Stimulated activated CD8-positive, alpha-beta memory T cell treated with anti-CD3 and anti-CD28 coated beads, Interleukin-12 subunit alpha, Interleukin-12 subunit beta, amount 100 ng/mL, for 24 hours (primary cell): ENCODE measurements around the gene LITAF.

ENCODE experiments used
- DNase-seq: peaks from one replicate; pipeline ENCODE4 v3.0.0-alpha.2; 2020; ENCODE audit errors: extremely low read depth

LITAF gene

GRCh38 chr16:11551842-11552241, 34.9 kb downstream of the LITAF start:
- DNase-seq: no peak

GRCh38 chr16:11550791-11551498, 35.8 kb downstream of the LITAF start:
- no peak for DNase-seq

GRCh38 chr16:11547118-11547916, 39.4 kb downstream of the LITAF start:
- DNase-seq: no peak

- DNase-seq: no peak
Observed at GRCh38 chr16:11546608-11547061, 40.1 kb downstream of the LITAF start.

- no peak for DNase-seq
Observed at GRCh38 chr16:11543661-11544393, 42.9 kb downstream of the LITAF start.

- no peak for DNase-seq
Observed at GRCh38 chr16:11542069-11542744, 44.5 kb downstream of the LITAF start.

- DNase-seq: no peak
Observed at GRCh38 chr16:11539641-11540050, 47.1 kb downstream of the LITAF start.

- no peak for DNase-seq
Observed at GRCh38 chr16:11538880-11539279, 47.8 kb downstream of the LITAF start.

- no peak for DNase-seq
Observed at GRCh38 chr16:11536104-11536866, 50.4 kb downstream of the LITAF start.

- DNase-seq: no peak
Observed at GRCh38 chr16:11535494-11535893, 51.2 kb downstream of the LITAF start.

- DNase-seq: no peak
Observed at GRCh38 chr16:11534262-11534661, 52.5 kb downstream of the LITAF start.

GRCh38 chr16:11533588-11533987, 53.1 kb downstream of the LITAF start:
- no peak for DNase-seq

GRCh38 chr16:11530171-11530940, 56.4 kb downstream of the LITAF start:
- no peak for DNase-seq

GRCh38 chr16:11529285-11529684, 57.4 kb downstream of the LITAF start:
- no peak for DNase-seq

- no peak for DNase-seq
Observed at GRCh38 chr16:11528053-11528452, 58.7 kb downstream of the LITAF start.

- DNase-seq: no peak
Observed at GRCh38 chr16:11526655-11527350, 59.9 kb downstream of the LITAF start.

GRCh38 chr16:11524098-11524760, 62.5 kb downstream of the LITAF start:
- DNase-seq: no peak

GRCh38 chr16:11521055-11521454, 65.7 kb downstream of the LITAF start:
- DNase-seq: no peak

- no peak for DNase-seq
Observed at GRCh38 chr16:11520442-11520841, 66.3 kb downstream of the LITAF start.
